HG02885 (cell line): ENCODE results near the gene DPYSL3.
A peak's percentile ranks its signal among the peaks of the same experiment; 100 is the strongest.

Source experiments
- ATAC-seq: cut with Tn5 transposase; IDR thresholded peaks from one replicate; pipeline ENCODE4 v1.9.1; 2021; ENCODE audit warnings: mild to moderate bottlenecking; ENCODE audit not compliant: unreplicated experiment, poor library complexity

The DPYSL3 gene

GRCh38 chr5:147479949-147480348, 29.9 kb downstream of the DPYSL3 start:
- no peak for ATAC-seq

GRCh38 chr5:147479444-147479843, 30.4 kb downstream of the DPYSL3 start:
- peak; percentile 32 for ATAC-seq

- ATAC-seq, result no peak
Measured at GRCh38 chr5:147474140-147474539, 35.7 kb downstream of the DPYSL3 start.

- ATAC-seq, result no peak
Measured at GRCh38 chr5:147472664-147473475, 37.0 kb downstream of the DPYSL3 start.

- ATAC-seq, result no peak
Measured at GRCh38 chr5:147467973-147468508, 41.8 kb downstream of the DPYSL3 start.

- no peak for ATAC-seq
Measured at GRCh38 chr5:147466360-147466980, 43.4 kb downstream of the DPYSL3 start.

- ATAC-seq, result no peak
Measured at GRCh38 chr5:147465747-147466146, 44.1 kb downstream of the DPYSL3 start.

- peak; percentile 77 for ATAC-seq
Measured at GRCh38 chr5:147464211-147464610, 45.7 kb downstream of the DPYSL3 start.

- no peak for ATAC-seq
Measured at GRCh38 chr5:147461915-147462314, 48.0 kb downstream of the DPYSL3 start.

GRCh38 chr5:147460380-147460779, 49.5 kb downstream of the DPYSL3 start:
- ATAC-seq, result no peak

- ATAC-seq, result no peak
Measured at GRCh38 chr5:147458581-147458980, 51.3 kb downstream of the DPYSL3 start.

- ATAC-seq, result no peak
Measured at GRCh38 chr5:147455822-147456450, 53.9 kb downstream of the DPYSL3 start.

- peak; percentile 44 for ATAC-seq
Measured at GRCh38 chr5:147454996-147455677, 54.7 kb downstream of the DPYSL3 start.

GRCh38 chr5:147453875-147454814, 55.7 kb downstream of the DPYSL3 start:
- peak; percentile 81 for ATAC-seq

- no peak for ATAC-seq
Measured at GRCh38 chr5:147452165-147452811, 57.6 kb downstream of the DPYSL3 start.

- ATAC-seq, result no peak
Measured at GRCh38 chr5:147451193-147451592, 58.7 kb downstream of the DPYSL3 start.

GRCh38 chr5:147450606-147451005, 59.3 kb downstream of the DPYSL3 start:
- no peak for ATAC-seq

GRCh38 chr5:147448766-147449165, 61.1 kb downstream of the DPYSL3 start:
- ATAC-seq, result no peak

GRCh38 chr5:147446523-147446922, 63.3 kb downstream of the DPYSL3 start:
- no peak for ATAC-seq
